DMS 273 treated with DMSO at 0.1 percent for 48 hours (cell line): ENCODE results near the gene TSPAN32.

ENCODE experiments used
- DNase-seq: peaks from one replicate; lab custom pipeline; 2025; lab: John Stamatoyannopoulos, UW

The TSPAN32 gene

DNA sequence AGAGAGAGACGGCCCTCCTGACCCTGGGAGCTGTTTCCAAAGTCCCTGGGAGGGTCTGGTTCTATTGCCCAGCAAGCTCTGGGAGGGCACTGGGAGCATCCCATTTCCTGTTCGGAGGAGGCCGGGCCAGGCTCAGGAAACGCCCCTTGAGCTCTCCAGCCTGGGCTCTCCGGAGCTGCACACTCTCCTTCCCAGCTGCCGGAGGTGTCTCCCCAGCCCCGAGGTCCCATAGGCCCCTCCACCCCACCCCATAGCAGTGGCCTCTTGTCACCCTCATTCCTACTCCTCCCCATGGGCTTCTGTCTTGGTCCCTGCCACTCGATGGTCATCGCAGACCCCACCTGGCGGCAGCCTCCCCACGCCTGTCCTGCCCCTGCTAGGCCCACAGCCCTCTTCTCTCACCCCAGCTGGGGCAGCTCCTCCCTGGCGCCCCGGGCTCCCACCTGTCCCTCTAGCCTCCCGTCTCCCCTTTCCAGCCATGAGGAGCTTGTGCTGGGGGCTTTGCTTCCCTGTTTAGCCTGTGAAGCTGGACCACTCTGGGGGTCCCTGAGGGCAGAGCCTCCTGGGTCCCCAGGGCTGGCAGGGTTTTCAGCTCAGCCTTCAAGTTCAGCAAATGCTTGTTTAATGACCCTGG lies 2.8 kb downstream of the TSPAN32 start:
- no peak for DNase-seq

- no peak for DNase-seq
These were observed 3.4 kb downstream of the TSPAN32 start for GRCh38 chr11:2305140-2305778.

DNA sequence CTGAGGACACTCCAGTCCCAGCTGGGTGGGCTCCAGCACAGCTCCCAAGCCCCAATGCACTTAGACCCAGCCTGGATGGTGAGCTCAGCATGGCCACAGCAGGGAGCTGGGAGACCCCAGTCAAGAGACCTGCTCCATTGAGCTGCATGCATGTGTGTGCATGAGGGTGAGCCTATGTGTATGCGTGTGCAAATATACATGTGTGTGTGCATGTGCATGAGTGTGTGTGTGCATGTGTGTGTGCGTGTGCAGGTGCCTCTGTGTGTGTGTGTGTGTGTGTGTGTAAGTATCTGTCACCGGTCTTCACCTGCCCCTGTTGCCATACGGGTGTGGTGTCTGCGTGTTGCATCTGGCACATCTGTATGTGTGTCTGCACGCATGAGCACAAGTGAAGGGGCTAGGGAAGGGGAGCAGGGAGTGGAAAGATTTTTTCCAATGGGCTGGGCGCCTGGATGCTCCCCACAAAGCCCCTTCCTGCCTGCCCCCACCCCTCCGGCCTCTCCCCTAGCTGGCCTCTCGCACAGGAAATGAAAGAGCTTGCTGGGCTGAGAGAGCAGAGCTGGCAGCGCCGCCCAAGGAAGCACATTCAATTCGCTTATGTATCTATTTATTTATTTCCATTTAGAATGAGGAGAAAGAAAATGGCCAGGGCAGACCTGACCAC lies 4.1 kb downstream of the TSPAN32 start:
- no peak for DNase-seq

- DNase-seq: no peak
These were observed 4.6 kb downstream of the TSPAN32 start for GRCh38 chr11:2306452-2306823.

GRCh38 chr11:2306877-2307500 lies 5.2 kb downstream of the TSPAN32 start:
- DNase-seq: no peak

DNA sequence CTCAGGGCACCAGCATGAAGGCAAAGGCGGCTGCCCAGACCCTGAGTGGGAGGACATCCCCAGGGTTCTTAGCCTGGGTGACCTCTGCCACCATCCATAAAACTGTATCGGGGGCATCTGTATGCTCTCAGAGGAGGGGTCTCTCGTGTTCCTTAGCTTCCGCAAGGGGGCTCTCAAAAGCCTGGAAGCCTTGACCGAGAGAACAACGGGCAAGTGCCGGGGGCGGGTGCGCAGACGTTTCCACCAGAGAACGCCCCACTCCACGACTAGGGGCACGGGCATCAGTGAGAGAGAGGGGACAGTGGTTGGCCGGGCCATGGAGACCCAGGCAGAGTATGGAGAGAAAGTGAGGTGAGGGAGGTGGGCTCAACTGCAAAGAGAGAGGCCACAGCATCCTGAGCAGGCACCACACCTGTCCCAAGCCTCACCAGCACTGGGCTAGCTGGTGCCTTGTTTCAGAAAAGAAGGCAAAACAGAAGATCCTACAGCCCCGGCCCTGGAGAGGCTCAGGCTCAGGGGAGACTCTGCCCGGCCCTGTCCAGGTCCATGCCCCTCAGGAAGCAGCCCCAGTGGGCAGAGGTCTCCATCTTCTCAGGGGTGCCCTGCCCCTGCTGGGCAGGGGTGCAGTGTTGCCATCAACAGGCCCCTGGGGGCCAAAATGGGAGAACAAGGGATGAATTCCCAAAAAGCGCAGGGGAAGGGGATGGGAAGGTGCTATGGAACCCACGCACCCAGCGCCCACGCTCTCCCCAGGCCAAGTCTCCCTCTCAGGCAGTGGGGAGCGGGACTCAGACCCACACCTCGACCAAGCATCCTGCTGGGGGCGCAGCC lies 5.9 kb downstream of the TSPAN32 start:
- DNase-seq: no peak

DNA sequence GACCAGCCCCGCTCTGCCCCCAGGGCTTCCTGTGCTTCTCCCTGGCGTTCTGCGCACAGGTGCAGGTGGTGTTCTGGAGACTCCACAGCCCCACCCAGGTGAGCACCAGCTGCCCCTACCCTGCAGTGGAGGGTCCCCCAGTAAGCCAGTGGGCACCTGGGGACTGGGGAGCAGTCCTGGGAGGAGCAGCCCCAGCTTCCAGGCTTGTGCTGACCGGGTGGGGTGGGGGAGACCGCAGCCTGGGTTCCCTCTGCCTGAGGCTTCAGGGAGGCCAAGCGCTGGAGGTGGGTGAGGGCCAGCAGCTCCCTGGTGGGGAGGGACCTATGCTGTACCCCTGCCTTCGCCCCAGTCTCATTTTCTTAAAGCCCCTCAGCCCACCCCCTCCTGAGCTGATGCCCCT lies 6.9 kb downstream of the TSPAN32 start:
- DNase-seq: no peak

- DNase-seq: no peak
These were observed 7.6 kb downstream of the TSPAN32 start for GRCh38 chr11:2309251-2310072.

DNA sequence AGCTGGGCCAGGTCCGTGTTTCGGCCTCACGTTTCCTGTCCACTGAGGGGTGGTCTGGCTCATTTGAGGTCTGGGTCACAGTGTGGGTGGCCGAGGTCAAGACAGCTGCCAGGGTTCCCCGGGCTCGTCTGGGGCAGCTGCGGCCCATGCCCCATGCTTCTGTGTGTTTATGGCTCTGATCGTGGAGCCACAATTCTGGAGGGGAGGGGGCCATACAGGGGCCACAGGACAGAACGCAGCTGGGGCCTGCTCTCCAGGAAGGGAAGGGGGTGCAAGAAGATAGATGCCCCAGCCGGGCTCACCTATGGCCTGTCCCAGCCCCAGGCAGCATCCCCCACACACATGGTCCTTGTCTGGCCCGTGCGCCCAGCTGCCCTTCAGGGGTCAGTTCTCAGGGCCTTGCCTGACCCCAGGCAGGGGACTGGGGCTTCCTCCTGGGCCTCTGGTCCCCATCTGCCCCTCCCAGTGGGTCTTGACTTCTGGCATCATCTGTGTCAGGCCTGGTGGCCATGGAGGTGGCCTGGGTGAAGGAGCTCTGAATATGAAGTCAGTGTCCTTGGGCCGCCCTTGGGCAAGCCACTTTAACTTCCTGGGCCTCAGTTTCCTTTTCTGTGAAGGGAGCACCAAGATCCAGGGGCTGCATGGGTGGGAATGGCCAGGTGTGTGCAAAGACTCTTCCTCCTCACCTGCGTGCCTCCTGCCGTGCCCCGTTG lies 8.4 kb downstream of the TSPAN32 start:
- no peak for DNase-seq

DNA sequence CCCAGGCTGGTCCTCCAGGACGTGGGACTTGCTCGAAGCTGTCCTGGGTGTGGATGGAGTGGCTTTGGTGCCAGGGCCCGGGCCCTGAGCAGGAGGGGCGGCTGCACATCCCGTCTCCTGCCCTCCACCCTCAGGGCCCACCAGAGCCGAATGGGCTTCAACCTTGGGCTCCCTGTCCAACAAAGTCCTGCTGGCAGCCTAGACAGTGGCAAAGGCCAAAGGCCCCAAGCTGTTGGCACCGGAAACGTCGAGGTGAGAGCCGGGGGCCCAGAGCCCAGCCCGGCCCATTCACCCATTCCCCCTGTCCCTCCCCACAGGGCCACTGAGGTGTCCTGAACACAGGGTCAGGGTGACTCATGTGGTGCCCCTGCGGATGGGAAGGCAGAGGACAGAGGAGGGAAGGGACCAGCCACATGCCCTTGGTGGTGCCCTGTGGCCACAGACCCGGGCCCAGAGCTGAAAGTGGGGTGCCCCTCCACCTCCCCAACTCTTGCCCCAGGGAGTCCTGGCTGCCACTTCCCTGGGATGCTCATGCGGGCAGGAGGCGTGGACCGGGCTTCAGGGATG lies 9.1 kb downstream of the TSPAN32 start:
- no peak for DNase-seq

DNA sequence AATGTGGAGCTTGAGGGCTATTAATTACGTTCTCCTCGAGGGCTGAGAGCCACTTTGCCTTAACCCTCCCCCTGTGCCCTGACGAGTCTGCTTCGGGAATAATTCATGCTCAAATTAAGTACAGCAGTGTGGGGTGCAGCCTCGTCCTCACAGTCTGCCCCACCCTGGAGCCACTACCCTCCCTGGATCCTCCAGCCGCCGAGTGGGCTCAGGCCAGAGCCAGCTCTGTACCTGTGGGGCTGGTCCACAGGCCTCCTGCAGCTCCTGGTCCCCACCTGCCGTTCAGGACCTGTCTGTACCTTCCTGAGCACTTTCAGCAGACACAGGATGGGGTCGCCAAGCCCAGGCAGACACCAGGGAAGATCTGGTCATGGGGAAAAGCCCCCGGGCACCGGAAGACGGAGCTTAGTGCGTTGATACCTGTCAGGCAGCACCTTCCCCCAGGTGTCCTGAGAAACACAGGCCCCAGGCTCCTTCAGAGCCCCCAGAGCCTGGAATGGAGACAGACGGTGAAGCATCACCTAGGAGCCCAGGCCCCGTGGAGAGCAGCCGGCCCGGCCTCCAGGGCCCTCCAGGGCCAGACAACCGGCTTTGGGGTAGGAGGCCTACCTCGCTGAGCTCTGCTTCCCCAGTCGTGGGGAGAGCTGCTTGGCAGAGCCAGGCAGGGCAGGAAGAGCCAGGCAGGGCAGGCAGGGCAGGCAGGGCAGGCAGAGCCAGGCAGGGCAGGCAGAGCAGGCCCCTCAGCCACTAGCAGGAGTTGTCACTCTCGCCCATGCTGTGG lies 9.7 kb downstream of the TSPAN32 start:
- DNase-seq: no peak

GRCh38 chr11:2312232-2313042 lies 10.6 kb downstream of the TSPAN32 start:
- no peak for DNase-seq

- DNase-seq: no peak
These were observed 11.5 kb downstream of the TSPAN32 start for GRCh38 chr11:2313051-2313951.

DNA sequence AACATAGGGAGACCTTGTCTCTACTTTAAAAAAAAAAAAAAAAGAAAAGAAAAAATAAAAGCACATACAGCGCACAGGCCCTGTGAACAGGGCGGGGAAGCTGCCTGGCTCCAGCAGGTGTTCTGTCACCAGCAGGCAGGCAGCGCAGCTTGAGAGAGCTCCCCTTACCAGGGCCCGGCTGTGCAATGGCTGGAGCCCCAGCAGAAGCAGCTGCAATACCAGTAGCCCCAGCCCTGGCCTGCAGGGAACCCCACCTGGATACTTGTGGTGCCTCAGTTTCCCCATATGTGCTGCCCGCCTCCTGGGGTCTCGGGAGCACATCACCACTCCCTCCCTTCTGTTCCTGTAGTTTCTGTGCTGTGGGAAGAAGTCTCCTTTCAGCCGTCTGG lies 12.3 kb downstream of the TSPAN32 start:
- no peak for DNase-seq

GRCh38 chr11:2314525-2315394 lies 12.9 kb downstream of the TSPAN32 start:
- peak; percentile 34 for DNase-seq

- no peak for DNase-seq
These were observed 13.8 kb downstream of the TSPAN32 start for GRCh38 chr11:2315395-2316168.
